GM21390 (cell line): Measurements from ENCODE around the gene TBCB.
"Not testable (repeated sequence)": the region's sequence is repeated elsewhere in the genome, so short reads cannot be mapped to it uniquely, and the experiment has no call there.

Experiments used
- ATAC-seq: cut with Tn5 transposase; IDR thresholded peaks from one replicate; pipeline ENCODE4 v1.9.1; 2021; ENCODE audit not compliant: unreplicated experiment

Gene TBCB

GRCh38 chr19:36169084-36169760, 54.0 kb downstream of the TBCB start:
- ATAC-seq = no peak

- ATAC-seq = no peak
These were observed 57.6 kb downstream of the TBCB start for GRCh38 chr19:36172852-36173251.

DNA sequence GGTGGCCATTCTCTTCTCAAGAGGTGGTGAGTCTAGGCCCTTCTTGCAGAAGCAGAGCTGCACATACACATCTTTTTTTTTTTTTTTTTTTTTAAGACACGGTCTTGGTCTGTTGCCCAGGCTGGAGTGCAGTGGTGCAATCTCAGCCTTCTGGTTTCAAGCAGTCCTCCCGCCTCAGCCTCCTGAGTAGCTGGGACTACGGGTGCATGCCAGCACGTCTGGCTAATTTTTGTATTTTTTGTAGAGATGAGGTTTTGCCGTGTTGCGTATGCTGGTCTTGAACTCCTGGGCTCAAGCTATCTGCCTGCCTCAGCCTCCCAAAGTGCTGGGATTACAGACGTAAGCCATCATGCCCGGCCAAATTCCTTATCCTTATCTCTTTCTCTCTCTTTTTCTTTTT, 58.6 kb downstream of the TBCB start:
- not testable (repeated sequence) for ATAC-seq
